ENCODE measurements around the gene FOXL3.

- TF ChIP-seq CTCF (IDR thresholded peaks at IDR 0.05), result no peak
- no peak for TF ChIP-seq POLR2A (IDR thresholded peaks at IDR 0.05)
- no peak for TF ChIP-seq POLR2AphosphoS5 (IDR thresholded peaks at IDR 0.05)
Observed at GRCh38 chr7:336810-337566, 47.0 kb downstream of the FOXL3 start.
